OCI-LY7 (cell line): ENCODE measurements around the gene WDR4. TPM values are rescaled to one million over a fixed set of nuclear protein-coding genes. Genes with fewer than 3 reads are reported as not detected.
A peak's percentile ranks its signal among the peaks of the same experiment; 100 is the strongest.

Experiments used
- BruUV-seq: library from RNA; stranded (reverse); fragments of 400-500 nt; replicated peaks from 2 replicates; lab custom pipeline; 2021; lab: Mats Ljungman, UMichigan
- CTCF ChIA-PET: fragments of 300-600 bp; sonication (Branson Sonifier 250); formaldehyde crosslinking; loops from one replicate; lab custom pipeline; 2022; ENCODE audit warnings: antibody characterized with exemption; ENCODE audit not compliant: unreplicated experiment; lab: Charles Lee
- POLR2A ChIA-PET: fragments of 300-600 bp; sonication (Branson Sonifier 250); formaldehyde crosslinking; loops from one replicate; lab custom pipeline; 2022; ENCODE audit warnings: antibody characterized with exemption; lab: Charles Lee
- DNase-seq: peaks from one replicate; pipeline ENCODE4 v3.0.0-alpha.2; 2015; ENCODE audit warnings: low spot score
- H2AFZ ChIP-seq: fragments of 200-600 bp; sonication (generic), shearing (Covaris generic); 2 replicates; pipeline ENCODE4 v1.6.1; 2014; ENCODE audit warnings: mild to moderate bottlenecking, antibody characterized with exemption, low read length, moderate library complexity
- H3K27ac ChIP-seq: fragments of 200-600 bp; sonication (generic); 2 replicates; pipeline ENCODE4 v1.5.1; 2014; ENCODE audit warnings: mixed run types, low read depth, mild to moderate bottlenecking, moderate library complexity, low read length, inconsistent platforms; ENCODE audit not compliant: poor library complexity, severe bottlenecking
- H3K36me3 ChIP-seq: fragments of 200-600 bp; sonication (generic); 2 replicates; pipeline ENCODE4 v1.6.1; 2014; ENCODE audit warnings: mild to moderate bottlenecking, antibody characterized with exemption, low read length, moderate library complexity, mixed read lengths; ENCODE audit not compliant: insufficient read depth
- H3K4me1 ChIP-seq: fragments of 200-600 bp; sonication (generic); 2 replicates; pipeline ENCODE4 v1.5.1; 2014; ENCODE audit warnings: mild to moderate bottlenecking, low read length; ENCODE audit not compliant: insufficient read depth, poor library complexity, severe bottlenecking
- H3K4me2 ChIP-seq: fragments of 200-600 bp; sonication (generic); 2 replicates; pipeline ENCODE4 v1.6.1; 2014; ENCODE audit warnings: mild to moderate bottlenecking, low read length
- H3K4me3 ChIP-seq: fragments of 200-600 bp; sonication (generic); 2 replicates; pipeline ENCODE4 v1.5.1; 2014; ENCODE audit warnings: mild to moderate bottlenecking, low read depth, low read length; ENCODE audit not compliant: poor library complexity, severe bottlenecking
- H3K79me2 ChIP-seq: fragments of 200-600 bp; sonication (generic); 2 replicates; pipeline ENCODE4 v1.6.1; 2016; ENCODE audit warnings: low read depth, mild to moderate bottlenecking, low read length, moderate library complexity, mixed read lengths; ENCODE audit not compliant: insufficient read depth
- H3K9me2 ChIP-seq: fragments of 200-600 bp; sonication (generic); 2 replicates; pipeline ENCODE4 v1.6.1; 2016; ENCODE audit warnings: mild to moderate bottlenecking, low read length, mixed read lengths; ENCODE audit not compliant: insufficient read depth
- H3K9me3 ChIP-seq: fragments of 200-600 bp; sonication (generic); 2 replicates; pipeline ENCODE4 v1.6.1; 2014; ENCODE audit warnings: mild to moderate bottlenecking, mixed run types, low read length, mixed read lengths
- H4K20me1 ChIP-seq: fragments of 200-600 bp; sonication (generic); 2 replicates; pipeline ENCODE4 v1.6.1; 2014; ENCODE audit warnings: mild to moderate bottlenecking, antibody characterized with exemption, low read length, moderate library complexity, mixed read lengths; ENCODE audit not compliant: insufficient read depth
- EZH2phosphoT487 ChIP-seq: fragments of 200-600 bp; sonication (generic); IDR thresholded peaks from 2 replicates; pipeline ENCODE4 v1.6.1; 2018; ENCODE audit warnings: low read depth, borderline replicate concordance, mild to moderate bottlenecking, mixed run types, antibody characterized with exemption, low read length, moderate library complexity, mixed read lengths
- intact Hi-C: fragments of 100-400 bp; cut with micrococcal nuclease; formaldehyde crosslinking; loops from one replicate; pipeline ENCODE4 v1.10.0; 2022; ENCODE audit not compliant: unreplicated experiment
- total RNA-seq, 2 experiments: library from RNA; depleted of rRNA in 1 of 2; stranded (reverse); fragments of >200 nt in 1 of 2; shearing (Covaris generic) in 1 of 2; gene quantifications; 2 replicates each; pipeline ENCODE4 v1.2.3, GENCODE V29; 2014 to 2022
- TF ChIP-seq, protein P1 (sequence below): fragments of 200-600 bp; sonication (generic); conservative IDR thresholded peaks from 2 replicates; pipeline ENCODE4 v1.5.1; 2014; ENCODE audit warnings: mild to moderate bottlenecking, antibody characterized with exemption, low read length, moderate library complexity, mixed read lengths

WDR4 gene
- total RNA-seq, 2 experiments from 2014 or later, result 45.7 to 73.8 TPM

DNA sequence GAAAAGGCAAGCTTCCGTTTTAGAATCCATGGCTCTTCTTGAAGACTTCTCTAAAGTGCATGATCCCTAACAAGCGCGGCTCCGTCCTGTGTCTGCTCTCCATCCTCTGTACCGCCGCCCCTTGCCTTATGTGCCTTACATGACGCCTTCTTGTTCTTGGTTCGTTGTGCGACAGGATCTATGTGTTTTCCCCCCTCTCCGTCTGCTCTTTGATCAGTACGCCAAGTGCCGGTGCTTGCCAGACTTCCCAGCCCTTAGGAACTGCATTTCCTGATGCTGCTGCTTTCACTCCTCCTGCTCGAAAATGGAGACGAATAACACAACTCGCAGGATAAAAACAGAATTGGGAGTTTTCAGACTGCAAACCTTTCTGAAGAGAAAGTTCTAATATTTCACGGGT is 26.9 kb upstream of the WDR4 start:
- Histone ChIP-seq H3K27ac (no peak overlapping the region), H3K4me2 (no peak overlapping the region), H4K20me1 (no peaks in the 10 kb centered on the region), H2AFZ (no peak overlapping the region), H3K36me3 (peaks cover 42% of the 10 kb centered on the region), H3K4me1 (no peaks in the 10 kb centered on the region), H3K9me3 (no peaks in the 10 kb centered on the region), H3K9me2 (no peaks in the 10 kb centered on the region), H3K79me2 (no peaks in the 10 kb centered on the region), H3K4me3 (no peak overlapping the region)
- ChIA-PET CTCF (no interaction called here), POLR2A (interaction anchor here (1.3 kb wide), 1 partner anchor 9 kb away, joined by 4 read pairs; no protein-coding TSS in a partner anchor)
- intact Hi-C loops, result loop anchor here (10.0 kb wide), 1 partner anchor 49 kb away; no protein-coding TSS in a partner anchor
- DNase-seq, result no peak
- TF ChIP-seq, protein P1, sequence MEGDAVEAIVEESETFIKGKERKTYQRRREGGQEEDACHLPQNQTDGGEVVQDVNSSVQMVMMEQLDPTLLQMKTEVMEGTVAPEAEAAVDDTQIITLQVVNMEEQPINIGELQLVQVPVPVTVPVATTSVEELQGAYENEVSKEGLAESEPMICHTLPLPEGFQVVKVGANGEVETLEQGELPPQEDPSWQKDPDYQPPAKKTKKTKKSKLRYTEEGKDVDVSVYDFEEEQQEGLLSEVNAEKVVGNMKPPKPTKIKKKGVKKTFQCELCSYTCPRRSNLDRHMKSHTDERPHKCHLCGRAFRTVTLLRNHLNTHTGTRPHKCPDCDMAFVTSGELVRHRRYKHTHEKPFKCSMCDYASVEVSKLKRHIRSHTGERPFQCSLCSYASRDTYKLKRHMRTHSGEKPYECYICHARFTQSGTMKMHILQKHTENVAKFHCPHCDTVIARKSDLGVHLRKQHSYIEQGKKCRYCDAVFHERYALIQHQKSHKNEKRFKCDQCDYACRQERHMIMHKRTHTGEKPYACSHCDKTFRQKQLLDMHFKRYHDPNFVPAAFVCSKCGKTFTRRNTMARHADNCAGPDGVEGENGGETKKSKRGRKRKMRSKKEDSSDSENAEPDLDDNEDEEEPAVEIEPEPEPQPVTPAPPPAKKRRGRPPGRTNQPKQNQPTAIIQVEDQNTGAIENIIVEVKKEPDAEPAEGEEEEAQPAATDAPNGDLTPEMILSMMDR, result no peak
- no peak for TF ChIP-seq EZH2phosphoT487
- BruUV-seq, result no TSS peak

DNA sequence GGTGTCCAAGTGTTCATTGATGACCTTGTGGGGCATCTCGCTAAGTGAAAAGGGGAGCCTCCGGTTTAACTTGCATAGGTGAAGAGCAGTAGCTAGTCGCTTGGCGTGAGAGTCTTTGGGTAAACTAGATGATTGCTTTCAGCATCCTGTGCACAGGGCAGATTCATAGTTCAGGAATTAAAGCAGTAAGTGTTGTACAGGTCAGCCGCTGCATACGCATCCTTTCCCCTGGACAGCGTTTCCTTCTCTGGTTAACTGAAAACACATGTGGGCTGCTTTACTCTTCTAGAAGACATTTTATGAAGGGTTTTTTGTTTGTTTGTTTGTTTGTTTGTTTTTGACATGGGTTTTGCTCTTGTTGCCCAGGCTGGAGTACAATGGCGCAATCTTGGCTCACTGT is 25.9 kb upstream of the WDR4 start:
- ChIA-PET CTCF (no interaction called here), POLR2A (interaction anchor here (0.7 kb wide), 1 partner anchor 12 kb away, joined by 3 read pairs; the partner anchor contains the start of gene NDUFV3)
- intact Hi-C loops, result loop anchor here (10.0 kb wide), 1 partner anchor 50 kb away; no protein-coding TSS in a partner anchor
- Histone ChIP-seq H4K20me1 (no peaks in the 10 kb centered on the region), H2AFZ (no peak overlapping the region), H3K79me2 (no peaks in the 10 kb centered on the region), H3K36me3 (peaks cover 48% of the 10 kb centered on the region), H3K9me3 (no peaks in the 10 kb centered on the region), H3K4me3 (no peak overlapping the region), H3K27ac (no peak overlapping the region), H3K4me2 (no peak overlapping the region), H3K4me1 (no peaks in the 10 kb centered on the region), H3K9me2 (no peaks in the 10 kb centered on the region)
- no TSS peak for BruUV-seq
- TF ChIP-seq, protein P1, result no peak
- no peak for TF ChIP-seq EZH2phosphoT487
- no peak for DNase-seq

DNA sequence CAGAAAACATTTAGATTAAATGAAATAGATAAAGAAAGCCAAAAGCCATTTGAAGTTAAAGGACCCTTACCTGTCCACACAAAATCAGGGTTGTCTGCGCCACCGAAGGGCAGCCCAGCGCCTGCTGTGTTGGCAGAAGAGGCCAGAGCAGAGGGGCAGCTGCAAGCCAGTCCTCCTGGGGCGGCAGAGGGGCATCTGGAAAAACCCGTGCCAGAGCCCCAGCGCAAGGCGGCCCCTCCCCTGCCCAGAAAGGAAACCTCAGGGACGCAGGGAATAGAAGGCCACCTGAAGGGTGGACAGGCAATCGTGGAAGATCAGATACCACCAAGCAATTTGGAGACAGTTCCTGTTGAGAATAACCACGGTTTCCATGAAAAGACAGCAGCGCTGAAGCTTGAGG is 24.5 kb upstream of the WDR4 start:
- Histone ChIP-seq H3K36me3 (peaks cover 44% of the 10 kb centered on the region), H3K79me2 (no peaks in the 10 kb centered on the region), H4K20me1 (no peaks in the 10 kb centered on the region), H3K27ac (no peak overlapping the region), H3K4me3 (no peak overlapping the region), H3K9me3 (no peaks in the 10 kb centered on the region), H3K4me2 (no peak overlapping the region), H2AFZ (no peak overlapping the region), H3K4me1 (no peaks in the 10 kb centered on the region), H3K9me2 (no peaks in the 10 kb centered on the region)
- no peak for TF ChIP-seq EZH2phosphoT487
- TF ChIP-seq, protein P1, result no peak
- ChIA-PET POLR2A (no interaction called here), CTCF (no interaction called here)
- intact Hi-C loops, result loop anchor here (10.0 kb wide), 1 partner anchor 51 kb away; no protein-coding TSS in a partner anchor
- no peak for DNase-seq
- TSS peak; percentile 58 for BruUV-seq
